ENCODE measurements around the gene RAB9A. TPM values are rescaled to one million over a fixed set of nuclear protein-coding genes. Genes with fewer than 3 reads are reported as not detected.

RAB9A gene
- total and polyA plus RNA-seq, 10 of the 15 experiments (the other 5 are each of a cell fraction or from before 2014, with no cell fraction given), result 42.1 to 142 (median 49.9) TPM

- peak; percentile 48; the same call in 1 of the 2 replicates for TF ChIP-seq MTA2 (IDR thresholded peaks at IDR 0.05; ENCODE audit: low read depth)
- no peak for TF ChIP-seq RELA (IDR thresholded peaks at IDR 0.05; ENCODE audit: borderline replicate concordance, partially characterized antibody)
- TF ChIP-seq NFXL1 (IDR thresholded peaks at IDR 0.05; ENCODE audit: borderline replicate concordance), result no peak
- TF ChIP-seq SKIL (IDR thresholded peaks at IDR 0.05; ENCODE audit: low read depth, poor library complexity, severe bottlenecking), result peak; percentile 26
- no peak for TF ChIP-seq MEF2A (IDR thresholded peaks at IDR 0.05; ENCODE audit: insufficient read depth, low read depth, low read length)
- TF ChIP-seq BACH1 (IDR thresholded peaks at IDR 0.05; ENCODE audit: borderline replicate concordance), result no peak
- TF ChIP-seq KLF5 (IDR thresholded peaks at IDR 0.05; ENCODE audit: partially characterized antibody), result no peak
- TF ChIP-seq LARP7 (IDR thresholded peaks at IDR 0.05), result no peak
- TF ChIP-seq ATF2 (IDR thresholded peaks at IDR 0.05; ENCODE audit: low read length), result peak; percentile 71
- TF ChIP-seq SREBF1 (IDR thresholded peaks at IDR 0.05; ENCODE audit: low read length), result no peak
- TF ChIP-seq EP300 (IDR thresholded peaks at IDR 0.05; ENCODE audit: borderline replicate concordance in 1 of 2, control insufficient read depth in 1 of 2, low read depth in 2 of 2, low read length in 2 of 2), result peak in 1 of 2 experiments; percentile 54; a peak in 1 of 4 replicates
- no peak for TF ChIP-seq JUND (IDR thresholded peaks at IDR 0.05; ENCODE audit: low read depth, low read length)
- TF ChIP-seq GABPA (IDR thresholded peaks at IDR 0.05; ENCODE audit: low read depth), result no peak
- TF ChIP-seq NR2C1 (IDR thresholded peaks at IDR 0.05), result no peak
- TF ChIP-seq BCL3 (IDR thresholded peaks at IDR 0.05; ENCODE audit: borderline replicate concordance, insufficient read depth, low read depth, low read length, poor library complexity, severe bottlenecking), result peak; percentile 11
- TF ChIP-seq NRF1 (conservative IDR thresholded peaks at IDR 0.05; ENCODE audit: low read depth, low read length), result no peak
- no peak for TF ChIP-seq E2F4 (IDR thresholded peaks at IDR 0.05; ENCODE audit: low read depth, low read length)
- peak; percentile 48; the same call in 1 of the 2 replicates for TF ChIP-seq IKZF1 (conservative IDR thresholded peaks at IDR 0.05)
- no peak for TF ChIP-seq CEBPZ (IDR thresholded peaks at IDR 0.05; ENCODE audit: low read depth, low read length)
- TF ChIP-seq CREB1 (IDR thresholded peaks at IDR 0.05; ENCODE audit: low read depth), result 0 out of 2 replicates have a peak, but pooled peaks have one; percentile 10
- TF ChIP-seq ZNF384 (IDR thresholded peaks at IDR 0.05; ENCODE audit: borderline replicate concordance, low read depth, low read length), result peak; percentile 80; the same call in 1 of the 2 replicates
Measured at GRCh38 chrX:13697455-13697854, 8.5 kb downstream of the RAB9A start (continued).
